Fibroblast of gingiva (primary cell): ENCODE data around the gene RBM38.
"Not testable (repeated sequence)": the region's sequence is repeated elsewhere in the genome, so short reads cannot be mapped to it uniquely, and the experiment has no call there.

ENCODE experiments used
- DNase-seq: peaks from one replicate; pipeline ENCODE4 v3.0.0-alpha.2; 2011; ENCODE audit warnings: low read depth

RBM38 gene

GRCh38 chr20:57417830-57418780 lies 26.9 kb downstream of the RBM38 start:
- no peak for DNase-seq

GRCh38 chr20:57419479-57419878 lies 28.3 kb downstream of the RBM38 start:
- DNase-seq = not testable (repeated sequence)

DNA sequence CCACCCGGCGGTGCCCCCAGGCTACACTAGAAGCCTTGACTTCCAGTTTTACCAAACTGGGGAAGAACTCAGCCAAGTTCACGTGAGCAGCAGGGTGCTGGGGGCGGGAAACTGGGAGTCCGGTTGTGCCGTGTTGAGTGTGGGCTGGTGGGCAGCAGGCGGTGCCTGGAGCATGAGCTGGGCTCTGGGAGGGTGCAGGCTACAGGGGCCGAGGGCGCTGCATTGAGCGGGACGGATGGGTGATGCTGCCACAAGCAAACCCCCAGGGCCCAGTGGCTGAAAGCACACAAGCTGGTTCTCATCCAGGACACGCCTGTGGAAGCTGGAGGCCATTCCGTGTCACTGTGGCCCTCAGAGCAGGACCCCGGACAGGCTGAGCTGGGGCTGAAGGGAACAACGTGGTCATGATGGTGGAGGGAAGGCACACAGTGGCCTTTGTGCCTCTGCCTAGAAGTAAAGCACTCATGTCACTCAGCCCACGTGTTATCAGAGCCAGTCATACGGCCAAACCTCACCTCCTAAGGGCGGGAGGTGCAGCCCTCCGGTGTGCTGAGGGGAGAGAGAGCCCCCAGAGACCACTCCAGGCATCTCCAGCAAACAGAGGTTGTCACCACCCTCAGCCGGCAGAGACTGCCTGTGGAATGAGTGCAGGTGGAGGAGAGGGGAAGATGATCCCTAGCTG lies 29.5 kb downstream of the RBM38 start:
- DNase-seq = no peak

- DNase-seq = no peak
Measured at GRCh38 chr20:57421253-57422220, 30.3 kb downstream of the RBM38 start.

- DNase-seq = no peak
Measured at GRCh38 chr20:57422254-57422653, 31.1 kb downstream of the RBM38 start.

GRCh38 chr20:57425150-57426013 lies 34.2 kb downstream of the RBM38 start:
- DNase-seq = no peak

- no peak for DNase-seq
Measured at GRCh38 chr20:57426271-57426689, 35.1 kb downstream of the RBM38 start.

DNA sequence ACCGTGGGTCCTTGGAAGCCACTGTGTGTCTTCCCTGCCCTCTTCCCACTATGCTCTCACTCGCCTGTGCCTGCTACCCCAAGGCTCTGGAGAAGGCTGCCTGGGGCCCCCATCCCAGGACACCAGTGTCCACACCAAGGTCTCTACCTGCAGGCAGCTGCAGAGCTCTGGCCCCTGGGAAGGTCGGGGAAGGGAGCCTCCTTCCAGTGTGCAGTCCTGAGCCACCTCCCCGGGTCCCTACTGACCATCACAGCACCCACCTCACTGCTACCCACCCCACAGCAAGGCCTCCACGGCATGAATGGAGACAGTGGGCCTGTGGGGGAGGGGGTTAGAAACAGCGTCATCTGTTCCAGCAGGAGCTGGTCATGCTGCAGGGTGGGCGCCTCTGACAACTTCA lies 35.6 kb downstream of the RBM38 start:
- DNase-seq = no peak

DNA sequence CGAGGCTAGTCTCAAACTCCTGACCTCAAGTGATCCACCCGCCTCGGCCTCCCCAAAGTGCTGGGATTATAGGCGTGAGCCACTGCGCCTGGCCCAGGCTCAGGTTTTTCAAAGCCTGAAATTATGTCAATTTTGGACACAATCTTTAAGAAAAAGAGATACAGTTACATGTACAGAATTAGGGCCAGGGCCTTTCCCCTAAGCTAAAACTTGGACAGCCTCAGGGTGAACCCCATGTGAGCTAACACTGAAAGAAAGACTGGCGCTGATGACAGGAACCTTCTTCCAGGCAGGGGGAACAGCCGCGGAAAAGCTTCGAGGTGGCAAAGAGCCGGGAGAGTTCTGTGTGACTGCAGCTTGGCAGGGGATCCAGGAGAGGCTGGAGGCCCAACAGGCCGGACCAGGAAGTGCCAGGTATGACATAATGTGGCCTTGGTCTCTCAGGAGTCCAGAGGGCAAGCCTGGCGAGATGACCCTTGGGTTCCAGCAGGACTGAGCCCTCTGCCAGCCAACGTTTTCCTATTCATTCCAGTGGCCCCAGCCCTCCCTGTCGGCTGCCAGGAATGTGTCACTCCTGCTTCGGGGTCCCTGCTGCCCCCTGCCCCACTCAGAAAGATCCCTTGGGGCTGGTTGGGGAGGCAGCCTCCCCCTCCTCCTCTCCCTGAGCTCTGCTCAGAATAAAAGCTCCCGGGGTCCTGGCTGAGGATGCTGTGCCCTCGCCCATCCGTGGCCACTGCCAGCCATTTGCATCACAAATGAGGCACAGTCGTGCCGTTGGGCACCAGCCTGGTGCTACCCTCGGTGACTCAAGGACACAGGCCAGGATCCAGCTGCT lies 37.3 kb downstream of the RBM38 start:
- no peak for DNase-seq

GRCh38 chr20:57429159-57429496 lies 37.9 kb downstream of the RBM38 start:
- no peak for DNase-seq

GRCh38 chr20:57429580-57430200 lies 38.5 kb downstream of the RBM38 start:
- DNase-seq = no peak

GRCh38 chr20:57430201-57430596 lies 39.0 kb downstream of the RBM38 start:
- not testable (repeated sequence) for DNase-seq

GRCh38 chr20:57431539-57431835 lies 40.3 kb downstream of the RBM38 start:
- DNase-seq = no peak

DNA sequence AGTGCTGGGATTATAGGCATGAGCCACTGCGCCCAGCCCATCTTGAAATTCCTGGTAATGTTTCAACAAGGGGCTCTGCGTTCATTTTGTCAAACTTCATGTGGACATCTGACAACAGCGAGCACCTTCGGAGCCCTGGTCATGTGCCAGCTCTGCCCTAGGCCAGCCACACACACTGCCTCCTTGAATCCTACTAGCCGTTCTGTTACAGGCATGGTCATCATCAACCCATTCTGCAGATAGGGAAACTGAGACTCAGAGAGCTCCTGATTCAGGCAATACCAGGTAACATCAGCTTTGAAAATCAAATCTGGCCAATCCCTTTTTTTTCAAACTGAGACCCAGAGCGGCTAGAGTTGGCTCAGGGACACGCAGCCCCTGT lies 41.3 kb downstream of the RBM38 start:
- no peak for DNase-seq

DNA sequence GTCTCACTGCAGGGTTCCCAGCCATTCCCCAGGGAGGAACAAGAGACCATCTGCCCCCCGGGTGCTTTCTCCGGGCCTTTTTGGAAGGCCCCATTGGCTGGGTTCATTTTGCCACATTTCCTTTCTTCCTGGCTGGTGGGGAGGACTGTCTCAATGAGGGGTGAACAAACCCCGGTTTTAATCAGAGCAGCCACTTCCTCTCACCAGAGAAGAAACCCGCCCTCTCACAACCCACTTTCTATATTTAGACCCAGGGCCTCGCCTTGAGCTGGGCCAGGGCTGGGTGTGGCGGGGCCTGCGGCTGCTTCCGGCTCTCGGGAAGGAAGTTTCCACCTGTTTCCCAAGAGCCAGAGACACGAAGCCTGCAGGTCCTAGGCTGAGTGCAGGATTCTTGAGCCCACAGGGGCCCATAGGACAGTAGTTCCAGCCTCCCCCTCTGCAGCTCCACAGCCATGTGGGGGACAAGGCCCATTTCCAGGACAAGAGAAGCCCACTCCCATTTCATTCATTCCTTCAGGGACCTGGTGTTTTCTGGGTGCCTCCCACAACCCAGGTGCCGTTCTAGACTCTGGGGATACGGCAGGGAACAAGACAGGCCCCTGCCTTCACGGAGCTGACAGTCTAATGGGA lies 41.8 kb downstream of the RBM38 start:
- DNase-seq = no peak

DNA sequence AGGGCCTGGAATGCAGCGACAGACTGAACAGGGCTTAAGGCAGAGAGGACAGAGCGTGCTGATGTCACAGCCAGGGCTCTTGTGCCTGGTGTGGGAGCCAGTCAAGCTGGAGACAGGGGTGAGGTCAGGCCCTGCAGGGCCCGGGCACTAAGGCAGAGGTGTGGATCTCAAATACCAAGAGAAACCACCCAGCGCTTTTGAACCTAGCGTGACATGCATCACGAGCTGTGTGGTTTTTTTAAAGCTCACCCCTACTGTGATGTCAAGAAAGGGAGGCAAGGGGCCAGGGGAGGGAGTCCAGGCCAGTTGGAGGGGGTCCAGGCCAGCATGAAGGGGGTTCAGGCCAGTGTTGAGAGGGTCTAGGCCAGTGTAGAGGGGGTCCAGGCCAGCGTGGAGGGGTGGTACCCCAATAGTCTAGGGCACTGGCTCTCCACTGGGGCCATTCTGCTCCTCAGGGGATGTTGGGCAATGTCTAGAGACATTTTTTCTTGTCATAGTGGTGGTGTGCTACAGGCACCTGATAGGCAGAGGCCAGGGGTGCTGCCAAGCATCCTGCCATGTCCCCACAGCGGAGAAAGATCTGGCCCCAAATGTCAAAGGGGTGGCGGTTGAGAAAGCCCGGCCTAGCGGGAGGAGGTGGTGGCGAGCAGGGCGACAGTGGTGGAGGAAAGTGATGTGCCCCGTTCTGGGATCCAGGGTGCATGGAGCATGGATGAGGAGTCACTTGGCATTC lies 42.6 kb downstream of the RBM38 start:
- DNase-seq = no peak

DNA sequence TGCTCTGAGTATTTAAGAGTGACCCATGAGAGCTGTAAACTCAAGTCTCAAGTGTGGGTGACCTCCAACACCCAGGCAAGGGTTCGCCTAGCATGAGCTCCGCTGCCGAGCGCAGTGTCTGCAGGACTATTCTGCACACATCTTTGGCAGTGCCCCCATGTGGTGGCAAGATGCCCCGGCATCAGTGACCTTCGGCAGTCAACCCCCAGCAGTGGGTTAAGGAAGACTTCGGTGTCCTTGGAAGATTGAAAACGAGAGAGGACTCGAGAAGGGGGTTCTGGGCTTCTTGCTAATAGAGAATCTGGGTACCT lies 43.1 kb downstream of the RBM38 start:
- DNase-seq = no peak

DNA sequence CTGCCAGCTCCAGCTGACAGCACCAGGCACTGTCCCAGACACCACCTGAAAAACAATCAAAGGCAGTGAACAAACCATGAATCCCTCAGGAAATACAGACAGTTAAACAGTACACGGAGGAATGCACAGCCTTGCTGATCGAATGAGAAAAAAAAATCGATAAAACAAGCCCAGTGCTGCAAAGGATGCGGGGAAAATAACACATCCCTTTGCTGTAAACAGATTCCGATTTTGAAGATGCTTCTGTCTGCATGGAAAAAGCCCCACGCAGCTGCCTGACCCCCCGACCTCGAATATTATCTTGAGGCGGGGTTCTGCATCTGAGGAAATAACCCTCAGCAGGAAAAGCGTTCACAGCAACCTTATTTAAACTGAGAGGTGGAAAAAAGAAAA lies 43.9 kb downstream of the RBM38 start:
- DNase-seq = no peak
